Heart right ventricle (tissue), 16 donors: ENCODE results near the gene ZNF185. TPM values are rescaled to one million over a fixed set of nuclear protein-coding genes. Genes with fewer than 3 reads are reported as not detected.

ENCODE experiments used
- ATAC-seq, 8 donors: fragments of 200-7000 bp; cut with Tn5 transposase; one replicate each; pipeline ENCODE4 v1.9.1; 2020; ENCODE audit warnings: mild to moderate bottlenecking in 8 of 8, moderate library complexity in 8 of 8, moderate number of reproducible peaks in 1 of 8
- DNase-seq, 2 donors: peaks; one replicate each; pipeline ENCODE4 v3.0.0-alpha.2; 2020
- H3K27ac ChIP-seq, 10 donors: fragments of 200-600 bp; sonication (generic) in 2 of 10; one replicate each; pipeline versions ENCODE4 v1.5.0 to v1.8.0; 2020 to 2022; ENCODE audit warnings: mild to moderate bottlenecking in 3 of 10
- H3K27me3 ChIP-seq, 7 donors: fragments of 200-600 bp; one replicate each; pipeline ENCODE4 v1.8.0; 2021 to 2022; ENCODE audit warnings: mild to moderate bottlenecking in 2 of 7
- H3K36me3 ChIP-seq, 9 donors: fragments of 200-600 bp; sonication (generic) in 1 of 9; one replicate each; pipeline versions ENCODE4 v1.5.0 to v1.8.0; 2020 to 2022; ENCODE audit warnings: mild to moderate bottlenecking in 2 of 9
- H3K4me1 ChIP-seq, 9 donors: fragments of 200-600 bp; sonication (generic) in 1 of 9; one replicate each; pipeline versions ENCODE4 v1.5.0 to v1.8.0; 2020 to 2022; ENCODE audit warnings: mild to moderate bottlenecking in 4 of 9
- H3K4me3 ChIP-seq, 10 donors: fragments of 200-600 bp; sonication (generic) in 2 of 10; one replicate each; pipeline versions ENCODE4 v1.5.0 to v1.8.0; 2020 to 2022; ENCODE audit warnings: mild to moderate bottlenecking in 7 of 10, moderate library complexity in 2 of 10
- H3K9me3 ChIP-seq, 11 donors: fragments of 200-600 bp in 10 of 11; sonication (generic) in 2 of 11; one replicate each; pipeline versions ENCODE4 v1.5.0 to v1.8.0; 2013 to 2022; ENCODE audit warnings: mild to moderate bottlenecking in 2 of 11, control low read depth in 1 of 11, moderate library complexity in 1 of 11
- CTCF ChIP-seq, 9 donors: fragments of 200-600 bp; sonication (generic) in 2 of 9; IDR thresholded peaks; one replicate each; pipeline versions ENCODE4 v1.5.0 to v1.8.0; 2021 to 2022; ENCODE audit warnings: antibody characterized with exemption in 9 of 9, mild to moderate bottlenecking in 5 of 9, moderate library complexity in 1 of 9
- WGBS, 2 donors: extraction: QIAGEN DNeasy Blood & Tissue Kit; methylation state at CpG; one replicate each; pipeline ENCODE4 v1.1.7; 2013; ENCODE audit warnings: inconsistent platforms in 1 of 2; 5-methylcytosine and 5-hydroxymethylcytosine counted together
- intact Hi-C, 10 donors: fragments of 100-400 bp; cut with DNase I; formaldehyde crosslinking; loops; one replicate each; pipeline versions ENCODE4 v1.11.1 to v1.14.2; 2022
- polyA plus RNA-seq, 2 donors: library from polyadenylated mRNA; stranded (reverse); fragments of 200-250 nt; gene quantifications; one replicate each; pipeline ENCODE4 v1.2.3, GENCODE V29; 2013
- total RNA-seq, 10 donors: library from RNA; stranded (reverse); fragmentation: NEBNext Ultra II Directional in 3 of 10; extraction: Animal tissue kit (Norgen Biotek cat#: 25700) in 3 of 10; gene quantifications; one replicate each; pipeline versions ENCODE4 v1.2.1 to v1.2.4, GENCODE V29; 2021 to 2023
- donor health status: Arrhythmogenic right ventricular cardiomyopathy.
- donor health status: ischemic (EF 13 %, LVEDD 7.1; RV severe dilation, severe dysfunction).
- donor health status: healthy with polysubstance abuse.
- donor health status: DM: no; HTN: yes; CAD: no.
- donor health status: DM: no; HTN: no; CAD: no.
- donor health status: ischemic (EF 25% LVEDD 6.9; RV normal size, moderate dysfunction).
- donor health status: ischemic (EF 25% LVEDD 5.7; RV mildly dilated, moderate dysfunction).
- donor health status: healthy.
- donor health status: DM: yes; HTN: yes; CAD: no.
- donor health status: Ischemic cardiomyopathy.
- donor health status: ischemic (EF 35%, LVEDD 5.7; RV mildly dilated, moderate dysfunction).
- donor health status: nonischemic (EF 11% LVEDD 7.7; RV severe dilation, severe dysfunction).
- donor health status: DM: yes; HTN: yes; CAD: no.
- donor health status: PGD.
- donor health status: ischemic (EF 29% LVEDD 5.4; RV normal size, mild dysfunction).
- donor health status: nonischemic (EF 23%, LVEDD 6.1; RV moderate dilation, normal function).

Gene ZNF185
- total and polyA plus RNA-seq, 12 donors, result 0.51 to 4.5 (median 1.4) TPM

GRCh38 chrX:152930516-152930915, 32.6 kb downstream of the ZNF185 start:
- H3K4me1 ChIP-seq, result peaks cover 0 to 4% (median 0%) of the 10 kb centered on the region in 9 donors
- no peak for TF ChIP-seq CTCF (IDR thresholded peaks at IDR 0.05)
- H3K27me3 ChIP-seq, result peaks cover 0 to 37% (median 0%) of the 10 kb centered on the region in 7 donors
- H3K36me3 ChIP-seq, result no peaks in the 10 kb centered on the region
- no peaks in the 10 kb centered on the region for H3K9me3 ChIP-seq
- H3K4me3 ChIP-seq, result no peak overlapping the region
- no peak for DNase-seq
- intact Hi-C loops, result no loop called here
- H3K27ac ChIP-seq, result no peak overlapping the region
- ATAC-seq, result no peak
- 89 to 95% methylated on average over 4 of the region's 4 CpGs for WGBS, 2 donors

- no peaks in the 10 kb centered on the region for H3K4me1 ChIP-seq
- H3K4me3 ChIP-seq, result no peak overlapping the region
- H3K27ac ChIP-seq, result no peak overlapping the region
- no peak for TF ChIP-seq CTCF (IDR thresholded peaks at IDR 0.05)
- peaks cover 0 to 37% (median 0%) of the 10 kb centered on the region in 7 donors for H3K27me3 ChIP-seq
- intact Hi-C loops, result no loop called here
- 95 to 97% methylated on average over 6 of the region's 6 CpGs for WGBS, 2 donors
- no peaks in the 10 kb centered on the region for H3K36me3 ChIP-seq
- no peaks in the 10 kb centered on the region for H3K9me3 ChIP-seq
- ATAC-seq (no peak), DNase-seq (no peak)
Observed at GRCh38 chrX:152932144-152932543, 34.3 kb downstream of the ZNF185 start.

- no peak for TF ChIP-seq CTCF (IDR thresholded peaks at IDR 0.05)
- intact Hi-C loops, result no loop called here
- Histone ChIP-seq H3K4me3 (no peak overlapping the region), H3K36me3 (no peaks in the 10 kb centered on the region), H3K27ac (no peak overlapping the region), H3K4me1 (no peaks in the 10 kb centered on the region), H3K9me3 (no peaks in the 10 kb centered on the region), H3K27me3 (peaks cover 0 to 37% (median 0%) of the 10 kb centered on the region in 7 donors)
- WGBS, 2 donors, result 87 to 91% methylated on average over 8 of the region's 8 CpGs
- DNase-seq, result no peak
- no peak for ATAC-seq
Observed at GRCh38 chrX:152932598-152933175, 34.8 kb downstream of the ZNF185 start.

- no peak overlapping the region for H3K4me3 ChIP-seq
- intact Hi-C loops, result no loop called here
- H3K36me3 ChIP-seq, result no peaks in the 10 kb centered on the region
- H3K9me3 ChIP-seq, result no peaks in the 10 kb centered on the region
- peaks cover 0 to 19% (median 0%) of the 10 kb centered on the region in 7 donors for H3K27me3 ChIP-seq
- no peak overlapping the region for H3K27ac ChIP-seq
- DNase-seq (no peak), ATAC-seq (no peak)
- TF ChIP-seq CTCF (IDR thresholded peaks at IDR 0.05), result no peak
- WGBS, 2 donors, result 79 to 92% methylated on average over 2 of the region's 2 CpGs
- peaks cover 0 to 6% (median 0%) of the 10 kb centered on the region in 9 donors for H3K4me1 ChIP-seq
Observed at GRCh38 chrX:152936306-152936705, 38.4 kb downstream of the ZNF185 start.
